GM10847 (cell line): ENCODE results near the gene WDR33.

ENCODE experiments used
- POLR2A ChIP-seq: IDR thresholded peaks from 2 replicates; pipeline ENCODE4 v1.6.1; 2011; ENCODE audit not compliant: insufficient read length; ENCODE audit errors: extremely low read depth

Gene WDR33

DNA sequence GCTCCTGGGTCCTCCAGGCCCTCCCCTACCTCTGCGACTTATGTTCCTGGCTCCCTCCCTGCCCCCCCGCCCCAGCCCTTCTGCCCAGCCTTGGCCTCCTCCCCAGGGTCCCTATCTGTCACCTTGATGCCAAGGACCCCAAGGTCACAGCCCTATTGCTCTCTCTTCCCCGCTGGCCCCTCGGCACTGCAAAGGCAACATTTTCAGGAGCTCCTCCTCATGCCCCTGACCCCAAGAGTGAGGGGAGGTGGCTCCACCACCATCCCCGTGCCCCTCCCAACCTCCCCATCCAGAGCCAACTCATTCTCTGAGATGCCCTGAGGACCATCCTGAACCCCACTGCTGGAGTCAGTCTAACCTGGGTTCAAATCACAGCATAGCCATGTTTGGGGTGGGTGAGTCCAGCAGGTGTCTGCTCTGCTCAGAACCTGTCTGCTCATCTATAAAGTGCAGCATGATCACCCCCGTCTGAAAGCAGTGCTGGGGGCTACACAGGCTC lies 147.4 kb downstream of the WDR33 start:
- TF ChIP-seq POLR2A, result no peak

DNA sequence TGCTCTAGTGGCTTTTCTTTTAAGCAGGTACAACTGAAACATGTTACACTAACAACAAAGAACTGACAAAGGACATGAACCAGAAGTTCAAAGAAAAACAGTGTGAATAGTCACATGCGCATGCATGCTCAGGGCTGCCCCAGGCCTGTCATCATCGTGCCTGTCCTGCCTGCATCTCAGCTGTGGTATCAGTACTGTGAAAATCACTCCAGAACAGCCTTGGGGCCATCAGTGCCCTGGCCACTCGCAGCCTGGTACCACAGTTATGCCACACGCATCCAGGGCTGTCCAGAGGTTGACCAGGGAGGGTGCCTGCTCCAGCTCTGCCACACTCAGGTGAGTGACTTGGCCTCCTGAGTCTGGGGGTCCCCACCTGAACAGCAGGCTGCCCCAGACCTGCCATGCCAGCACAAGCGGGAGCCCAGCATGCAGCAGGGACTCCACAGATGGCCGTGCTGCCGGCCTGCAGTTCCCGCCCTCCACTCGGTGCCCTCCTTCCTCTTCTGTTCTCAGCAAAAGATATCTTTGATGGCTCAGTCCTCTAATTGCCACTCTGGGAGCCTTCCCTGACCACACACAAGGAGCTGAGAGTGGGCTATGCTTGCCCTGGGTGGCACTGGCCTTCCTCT lies 147.9 kb downstream of the WDR33 start:
- no peak for TF ChIP-seq POLR2A

DNA sequence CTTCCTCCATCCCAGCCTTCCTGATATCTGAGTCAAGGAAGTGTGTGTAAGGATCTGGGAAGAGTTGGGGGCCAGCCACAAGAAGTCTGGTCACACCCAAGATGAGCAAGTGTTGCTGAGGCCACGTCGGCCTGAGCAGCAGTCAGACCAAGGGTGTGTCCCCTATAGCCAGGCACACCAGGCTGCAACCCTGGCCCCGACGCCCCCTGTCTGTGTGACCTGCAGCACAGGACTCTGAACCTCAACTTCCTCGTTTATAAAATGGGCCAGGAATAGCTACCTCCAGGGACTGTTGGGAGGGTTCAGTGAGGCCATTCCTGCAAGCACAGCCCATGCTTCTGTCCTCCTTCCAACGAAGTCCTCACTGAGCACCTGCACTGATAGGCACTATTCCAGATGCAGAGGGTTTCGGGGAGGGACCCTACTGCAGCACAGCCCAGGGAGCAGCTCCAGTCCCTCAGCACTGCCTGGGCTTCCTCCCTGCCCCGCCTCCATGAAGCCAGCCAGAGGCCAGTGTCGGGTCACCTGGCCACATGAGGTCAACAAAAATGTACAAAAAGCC lies 148.9 kb downstream of the WDR33 start:
- no peak for TF ChIP-seq POLR2A

DNA sequence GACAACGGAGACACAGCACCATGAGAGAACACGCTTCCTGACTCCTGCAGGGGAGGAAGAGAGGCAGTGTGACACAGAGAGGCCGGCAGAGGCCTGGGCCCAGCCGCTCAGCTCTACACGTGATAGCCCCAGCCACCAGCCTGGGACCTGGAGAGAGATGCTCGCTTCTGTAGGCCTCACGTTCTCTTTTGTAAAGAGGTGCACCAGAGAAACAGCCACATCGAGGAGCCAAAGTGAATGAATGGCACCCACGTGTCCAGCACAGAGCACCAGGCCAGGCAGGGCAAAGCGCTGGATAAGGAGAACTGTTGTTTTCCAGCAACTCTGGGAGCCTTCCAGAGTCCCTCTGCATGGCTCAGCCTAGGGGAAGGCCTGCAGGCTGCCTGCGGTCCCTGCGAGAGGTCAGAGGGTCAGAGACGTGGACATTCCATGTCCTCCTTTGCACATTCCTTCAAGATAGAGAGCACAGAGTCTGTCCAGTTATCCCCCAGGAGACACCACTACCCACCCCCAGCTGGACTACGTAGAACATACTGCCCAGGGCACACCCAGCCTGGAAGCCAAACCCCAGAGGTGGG lies 149.8 kb downstream of the WDR33 start:
- TF ChIP-seq POLR2A, result no peak

DNA sequence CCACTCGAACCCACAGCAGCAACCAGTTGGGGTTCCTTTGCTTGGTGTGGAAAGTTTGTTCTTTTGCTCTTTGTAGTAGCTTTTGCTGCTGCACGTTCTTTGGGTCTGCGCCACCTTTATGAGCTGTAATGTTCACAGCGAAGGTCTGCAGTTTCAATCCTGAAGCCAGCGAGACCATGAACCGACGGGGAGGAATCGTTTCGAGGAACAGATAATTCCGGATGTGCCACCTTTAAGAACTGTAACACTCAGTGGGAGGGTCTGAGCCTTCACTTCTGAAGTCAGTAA lies 150.7 kb downstream of the WDR33 start:
- TF ChIP-seq POLR2A, result no peak

DNA sequence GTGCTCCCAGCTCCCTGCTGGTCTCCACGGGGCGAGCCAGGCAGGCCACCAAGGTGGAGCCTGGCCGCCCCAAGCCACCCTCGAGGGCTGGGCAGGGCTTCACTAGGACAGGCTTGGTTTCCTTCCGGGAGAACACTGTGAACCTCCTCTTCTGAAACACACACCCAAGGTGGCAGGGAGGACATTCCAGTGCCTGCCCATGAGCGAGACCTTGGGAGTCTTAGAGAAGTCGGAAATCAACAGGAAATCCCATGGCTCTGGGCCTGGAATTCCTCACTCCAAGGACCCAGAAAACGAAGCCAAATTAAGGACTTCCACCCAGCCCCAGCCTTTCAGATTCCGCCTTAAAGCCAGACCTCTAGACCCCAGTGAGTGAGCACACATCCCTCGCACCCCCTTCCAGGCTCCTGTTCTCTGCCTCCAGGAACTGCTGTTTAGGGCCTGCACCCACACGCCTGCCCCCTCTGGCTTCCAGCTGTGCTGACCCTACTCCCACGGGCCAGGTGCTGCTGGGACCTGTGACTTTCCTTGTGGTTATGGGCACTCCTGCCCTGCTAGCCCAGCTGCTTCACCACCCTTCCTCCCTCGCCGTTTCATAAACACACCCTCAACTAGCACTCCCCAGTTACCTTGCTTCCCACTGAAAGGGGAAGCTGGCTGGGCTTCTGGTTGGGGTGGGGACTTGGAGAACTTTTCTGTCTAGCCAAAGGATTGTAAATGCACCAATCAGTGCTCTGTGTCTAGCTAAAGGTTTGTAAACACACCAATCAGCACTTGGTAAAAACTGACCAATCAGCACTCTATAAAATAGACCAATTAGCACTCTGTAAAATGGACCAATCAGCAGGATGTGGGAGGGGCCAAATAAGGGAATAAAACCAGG lies 151.3 kb downstream of the WDR33 start:
- no peak for TF ChIP-seq POLR2A

DNA sequence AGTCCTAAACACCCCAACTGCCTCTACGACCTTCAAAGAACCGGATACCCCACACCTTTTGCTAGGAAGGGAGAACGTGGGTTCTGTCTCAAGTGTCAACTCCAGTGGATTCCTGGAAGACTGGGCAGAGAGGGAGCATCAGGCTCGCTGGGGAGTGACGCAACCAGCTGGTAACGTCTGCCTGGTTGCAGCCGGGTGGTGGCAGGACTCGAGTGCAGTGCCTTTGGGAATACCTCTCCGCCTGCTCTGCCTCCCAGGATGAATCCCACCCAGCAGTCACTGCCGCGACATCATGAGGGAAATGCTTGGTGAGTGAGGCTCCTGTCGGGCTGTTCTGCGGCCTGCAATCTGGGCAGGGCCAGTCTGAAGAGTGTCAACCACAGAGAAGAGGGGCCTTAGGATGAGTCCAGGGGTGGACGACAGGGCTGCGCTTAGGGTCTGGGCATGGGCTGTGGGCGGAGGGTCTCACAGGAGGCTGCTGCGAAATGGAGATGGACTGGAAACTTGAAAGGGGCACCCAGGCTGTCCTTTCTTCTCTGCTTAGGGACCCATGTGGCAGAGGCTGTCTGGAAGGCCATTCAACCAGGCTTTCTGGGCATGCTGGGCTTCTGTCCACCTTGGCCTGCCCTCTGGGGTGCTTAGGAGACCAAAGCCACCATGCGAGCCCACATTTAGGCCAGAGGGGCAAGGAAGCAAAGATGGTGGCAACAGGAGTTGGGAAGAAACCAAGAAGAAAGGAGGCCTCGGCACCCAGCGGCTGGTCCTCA lies 152.1 kb downstream of the WDR33 start:
- no peak for TF ChIP-seq POLR2A

DNA sequence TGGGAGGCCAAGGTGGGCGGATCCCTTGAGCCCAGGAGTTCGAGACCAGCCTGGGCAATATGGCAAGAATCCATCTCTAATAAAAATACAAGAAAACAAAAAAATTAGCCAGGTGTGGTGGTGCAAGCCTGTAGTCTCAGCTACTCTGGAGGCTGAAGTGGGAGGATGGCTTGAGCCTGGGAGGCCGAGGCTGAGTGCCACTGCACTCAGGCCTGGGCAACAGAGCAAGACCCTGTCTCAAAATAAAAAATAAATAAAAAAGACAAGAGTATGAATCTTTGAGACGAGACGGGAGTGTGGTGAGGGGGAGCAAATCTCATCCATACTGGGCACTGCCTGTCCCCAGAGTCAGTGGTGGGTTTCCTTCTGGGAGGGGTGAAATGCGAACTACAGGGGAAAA lies 152.8 kb downstream of the WDR33 start:
- no peak for TF ChIP-seq POLR2A

DNA sequence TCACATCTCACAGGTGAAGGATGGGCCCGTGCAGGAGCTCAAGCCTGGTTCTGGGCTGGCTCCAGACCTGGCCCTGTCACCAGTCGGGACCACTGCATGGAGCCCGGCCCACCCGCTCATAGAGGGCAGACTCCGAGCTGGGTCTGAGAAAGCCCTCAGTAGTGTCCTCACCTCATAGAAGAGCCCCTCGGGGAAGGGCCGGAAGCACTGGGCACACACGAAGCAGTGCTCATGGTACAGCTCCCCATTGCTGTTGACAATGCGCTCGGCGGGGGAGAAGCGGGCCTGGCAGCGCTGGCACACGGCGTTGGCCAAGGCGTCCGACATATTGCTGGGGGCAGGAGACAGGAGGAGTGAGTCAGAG lies 153.8 kb downstream of the WDR33 start:
- TF ChIP-seq POLR2A, result no peak

DNA sequence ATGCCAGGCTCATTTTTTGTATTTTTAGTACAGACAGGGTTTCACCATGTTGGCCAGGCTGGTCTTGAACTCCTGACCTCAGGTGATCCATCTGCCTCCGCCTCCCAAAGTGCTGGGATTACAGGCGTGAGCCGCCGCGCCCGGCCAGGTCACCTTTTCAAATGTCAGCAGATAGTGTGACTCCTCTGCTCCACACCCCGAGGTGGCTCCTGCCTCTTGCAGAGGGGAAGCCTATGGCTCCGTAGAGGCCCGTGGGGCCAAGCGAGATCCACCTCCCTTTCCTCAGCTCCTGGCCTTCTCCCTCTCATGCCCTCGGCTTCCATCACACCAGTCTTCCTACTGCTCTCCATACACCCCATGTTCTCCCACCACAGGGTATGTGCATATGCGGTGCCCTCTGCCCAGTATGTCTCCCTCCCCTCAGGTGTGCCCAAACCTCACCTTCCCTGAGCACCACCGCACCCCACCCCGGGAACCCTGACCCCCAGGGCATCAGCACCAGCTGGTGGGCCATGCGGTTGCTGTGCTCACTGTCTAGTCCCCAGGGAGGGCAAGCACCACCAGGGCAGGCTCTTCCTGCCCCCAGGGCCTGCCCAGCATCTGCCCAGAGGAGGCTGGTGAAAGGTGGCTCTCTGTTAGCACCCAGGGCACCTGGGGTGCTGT lies 154.3 kb downstream of the WDR33 start:
- no peak for TF ChIP-seq POLR2A

DNA sequence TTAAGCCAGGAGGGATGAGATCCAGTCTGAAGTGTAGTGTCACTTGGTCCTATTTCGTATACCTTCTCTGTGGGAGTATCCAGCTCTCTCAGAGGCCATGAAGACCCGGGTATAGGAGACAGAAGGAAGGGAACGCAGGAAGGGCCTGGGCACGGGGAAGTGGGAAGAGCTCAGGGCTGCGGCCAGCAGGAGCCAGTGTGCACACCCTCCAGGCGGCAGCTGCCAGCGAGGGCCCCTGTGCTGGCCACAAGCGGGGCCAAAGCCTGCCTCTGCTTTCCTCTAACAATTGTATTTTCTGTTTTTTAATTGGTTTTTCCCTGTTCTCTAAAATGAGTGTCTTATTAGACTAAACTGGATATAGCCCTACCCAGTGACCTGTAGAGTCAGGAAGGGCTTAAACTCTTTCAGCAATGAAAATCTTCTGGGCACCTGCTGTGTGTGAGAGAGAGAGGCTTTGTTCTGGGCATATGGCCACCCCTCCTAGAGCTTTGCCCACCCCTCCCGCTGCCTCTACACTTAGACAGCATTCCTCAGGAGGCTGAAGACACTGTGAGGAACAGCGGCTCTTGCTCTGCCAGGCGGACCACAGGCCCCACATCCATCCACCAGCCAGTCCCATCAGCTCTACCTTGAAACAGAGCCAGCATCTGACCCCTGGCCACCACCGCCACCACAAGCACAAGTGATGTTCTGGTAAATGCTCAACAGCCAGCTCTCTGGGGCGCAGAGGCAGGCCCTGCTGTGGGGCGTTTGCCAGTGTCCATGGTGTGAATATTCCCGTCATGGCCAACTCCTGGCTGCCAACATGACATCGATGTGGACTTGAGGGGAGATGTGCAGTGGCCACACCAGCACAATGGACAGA lies 155.5 kb downstream of the WDR33 start:
- no peak for TF ChIP-seq POLR2A

DNA sequence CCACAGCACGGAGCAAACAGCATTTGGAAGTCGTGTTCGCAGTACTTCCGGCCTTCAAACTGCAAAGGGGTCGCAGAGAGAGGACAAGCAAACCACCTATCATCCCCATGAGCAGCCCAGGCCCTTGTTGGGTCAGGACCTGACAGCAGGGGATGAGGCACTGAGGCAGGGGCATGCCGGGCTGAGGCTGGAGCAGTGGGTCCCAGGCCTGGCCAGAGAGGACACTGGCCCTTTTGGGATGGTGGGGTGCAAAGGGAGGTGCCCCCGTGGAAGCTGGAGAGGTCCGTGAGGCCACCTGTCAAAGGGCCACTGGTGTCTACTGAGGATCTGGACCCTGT lies 156.2 kb downstream of the WDR33 start:
- TF ChIP-seq POLR2A, result no peak

DNA sequence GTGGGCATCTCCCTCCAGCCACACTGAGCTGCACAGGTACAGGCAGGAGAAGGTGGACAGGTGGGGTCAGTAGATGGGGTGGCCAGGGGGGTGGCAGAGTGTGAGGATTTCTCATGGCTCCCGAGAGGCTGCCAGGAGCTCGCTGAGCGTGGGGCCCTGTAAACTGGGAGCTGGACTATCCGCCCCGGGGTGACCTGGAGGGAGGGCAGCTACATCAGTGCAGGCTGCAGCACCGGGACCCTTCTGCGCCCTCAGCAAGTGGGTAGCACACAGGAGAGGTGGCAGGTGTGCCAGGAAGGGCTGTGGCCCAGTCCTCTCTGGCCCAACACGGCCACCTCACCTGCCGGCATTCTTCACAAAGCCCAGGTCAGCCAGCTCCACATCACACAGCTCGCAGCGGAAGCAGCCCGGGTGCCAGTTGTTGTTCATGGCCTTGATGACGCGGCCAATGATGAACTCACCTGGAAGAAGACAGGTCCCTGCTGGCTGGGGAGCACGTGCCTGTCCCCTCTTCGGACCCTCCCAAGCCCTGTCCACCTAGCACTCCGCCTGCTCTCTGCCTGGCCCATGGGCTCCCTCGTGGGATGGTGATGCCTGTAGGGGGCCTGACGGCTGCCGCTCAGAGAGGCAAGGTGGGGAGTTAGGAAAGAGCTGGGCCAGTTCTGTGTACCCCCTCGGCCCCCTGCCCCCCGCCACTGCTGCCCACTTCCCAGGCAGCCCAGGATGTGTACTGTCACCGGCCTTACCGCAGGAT lies 156.7 kb downstream of the WDR33 start:
- no peak for TF ChIP-seq POLR2A
